Lower leg skin (tissue), 4 donors: ENCODE measurements around the gene QSOX2. TPM values are rescaled to one million over a fixed set of nuclear protein-coding genes. Genes with fewer than 3 reads are reported as not detected.

Source experiments
- DNase-seq, 2 donors: peaks; one replicate each; pipeline ENCODE4 v3.0.0-alpha.2; 2019; ENCODE audit warnings: low spot score in 2 of 2
- H3K4me3 ChIP-seq: fragments of 200-600 bp; sonication (generic); 2 replicates; pipeline ENCODE4 v1.5.1; 2017; ENCODE audit warnings: mild to moderate bottlenecking, low read depth; ENCODE audit not compliant: poor library complexity, severe bottlenecking
- CTCF ChIP-seq, 3 donors: fragments of 450-650 bp; IDR thresholded peaks; one replicate each; pipeline ENCODE4 v1.5.1; 2016; ENCODE audit warnings: antibody characterized with exemption in 3 of 3, mild to moderate bottlenecking in 3 of 3, moderate library complexity in 2 of 3
- POLR2A ChIP-seq, 2 donors: fragments of 450-650 bp; IDR thresholded peaks; one replicate each; pipeline ENCODE4 v1.6.1; 2016 to 2017; ENCODE audit warnings: antibody characterized with exemption in 2 of 2, mild to moderate bottlenecking in 1 of 2, moderate library complexity in 1 of 2
- WGBS, 2 donors: methylation state at CpG; one replicate each; pipeline ENCODE4 v1.1.5; 2018; 5-methylcytosine and 5-hydroxymethylcytosine counted together
- intact Hi-C: fragments of 100-400 bp; cut with DNase I; formaldehyde crosslinking; loops from one replicate; pipeline ENCODE4 v1.15.0; 2023; ENCODE audit warnings: low total_unique reads
- total RNA-seq, 4 donors: library from RNA; depleted of rRNA; stranded (reverse); fragments of >200 nt; gene quantifications; one replicate each; pipeline ENCODE4 v1.1.0, GENCODE V29; 2016

Gene QSOX2
- total RNA-seq, 4 donors from 2014 or later, result 8.7 to 13.0 (median 11.1) TPM

- intact Hi-C loops, result no loop called here
- WGBS, 2 donors, result 73 to 82% methylated on average over 30 of the region's 30 CpGs
- TF ChIP-seq POLR2A (IDR thresholded peaks at IDR 0.05) (no peak), CTCF (IDR thresholded peaks at IDR 0.05) (no peak)
- no peak for DNase-seq
- H3K4me3 ChIP-seq, result no peak overlapping the region
Measured at GRCh38 chr9:136226680-136227407, 18.8 kb downstream of the QSOX2 start.

GRCh38 chr9:136225748-136226679, 19.6 kb downstream of the QSOX2 start:
- TF ChIP-seq CTCF (IDR thresholded peaks at IDR 0.05) (no peak), POLR2A (IDR thresholded peaks at IDR 0.05) (no peak)
- WGBS, 2 donors, result 58 to 77% methylated on average over 22 to 29 of the region's 30 CpGs
- intact Hi-C loops, result no loop called here
- H3K4me3 ChIP-seq, result no peak overlapping the region
- peak in 1 of 2 donors; percentile 37 for DNase-seq

- TF ChIP-seq POLR2A (IDR thresholded peaks at IDR 0.05) (no peak), CTCF (IDR thresholded peaks at IDR 0.05) (no peak)
- no peak overlapping the region for H3K4me3 ChIP-seq
- no peak for DNase-seq
- intact Hi-C loops, result no loop called here
- 71% methylated on average over 19 of the region's 19 CpGs for WGBS, 2 donors
Measured at GRCh38 chr9:136225366-136225747, 20.3 kb downstream of the QSOX2 start.

- intact Hi-C loops, result no loop called here
- DNase-seq, result no peak
- 88 to 91% methylated on average over 29 to 30 of the region's 30 CpGs for WGBS, 2 donors
- TF ChIP-seq POLR2A (IDR thresholded peaks at IDR 0.05), result no peak
- no peak for TF ChIP-seq CTCF (IDR thresholded peaks at IDR 0.05)
- H3K4me3 ChIP-seq, result no peak overlapping the region
Measured at GRCh38 chr9:136223871-136224640, 21.6 kb downstream of the QSOX2 start.

GRCh38 chr9:136222906-136223285, 22.7 kb downstream of the QSOX2 start:
- intact Hi-C loops, result no loop called here

More at GRCh38 chr9:136222906-136223285, 22.7 kb downstream of the QSOX2 start:
- no peak overlapping the region for H3K4me3 ChIP-seq
- TF ChIP-seq CTCF (IDR thresholded peaks at IDR 0.05) (no peak), POLR2A (IDR thresholded peaks at IDR 0.05) (no peak)
- DNase-seq, result no peak
- WGBS, 2 donors, result 94 to 95% methylated on average over 12 to 13 of the region's 13 CpGs
